NCI-H2107 treated with DMSO at 0.1 percent for 48 hours (cell line): ENCODE data around the gene GPR142.

Experiments
- DNase-seq: peaks from one replicate; lab custom pipeline; 2025; ENCODE audit not compliant: unreplicated experiment; lab: John Stamatoyannopoulos, UW

The GPR142 gene

GRCh38 chr17:74368341-74369081 is 1.2 kb downstream of the GPR142 start:
- DNase-seq = peak; percentile 42

GRCh38 chr17:74369221-74369620 is 1.9 kb downstream of the GPR142 start:
- DNase-seq = no peak

GRCh38 chr17:74369665-74370490 is 2.6 kb downstream of the GPR142 start:
- DNase-seq = no peak

- no peak for DNase-seq
Observed at GRCh38 chr17:74371653-74372147, 4.4 kb downstream of the GPR142 start.

- no peak for DNase-seq
Observed at GRCh38 chr17:74372426-74372825, 5.1 kb downstream of the GPR142 start.

GRCh38 chr17:74373838-74374606 is 6.7 kb downstream of the GPR142 start:
- DNase-seq = no peak

- DNase-seq = no peak
Observed at GRCh38 chr17:74374858-74375257, 7.6 kb downstream of the GPR142 start.

GRCh38 chr17:74379495-74380085 is 12.3 kb downstream of the GPR142 start:
- DNase-seq = peak; percentile 74

GRCh38 chr17:74380086-74380958 is 13.0 kb downstream of the GPR142 start:
- peak; percentile 80 for DNase-seq

GRCh38 chr17:74380959-74381808 is 13.9 kb downstream of the GPR142 start:
- DNase-seq = no peak

- DNase-seq = no peak
Observed at GRCh38 chr17:74383141-74383540, 15.8 kb downstream of the GPR142 start.

- DNase-seq = no peak
Observed at GRCh38 chr17:74385201-74385600, 17.9 kb downstream of the GPR142 start.

- DNase-seq = no peak
Observed at GRCh38 chr17:74386386-74386785, 19.1 kb downstream of the GPR142 start.

GRCh38 chr17:74387365-74388218 is 20.3 kb downstream of the GPR142 start:
- DNase-seq = no peak

- DNase-seq = no peak
Observed at GRCh38 chr17:74389084-74389753, 21.9 kb downstream of the GPR142 start.

- DNase-seq = no peak
Observed at GRCh38 chr17:74389937-74390679, 22.8 kb downstream of the GPR142 start.
